IPS-NIHi7 (cell line): ENCODE results near the gene CDC42EP3.

Experiments
- DNase-seq: peaks from one replicate; pipeline ENCODE4 v3.0.0; 2012; ENCODE audit warnings: mixed read lengths; ENCODE audit errors: extremely low spot score

Gene CDC42EP3

GRCh38 chr2:37656512-37657423 lies 14.7 kb downstream of the CDC42EP3 start:
- peak; percentile 66 for DNase-seq

GRCh38 chr2:37654932-37655841 lies 16.3 kb downstream of the CDC42EP3 start:
- no peak for DNase-seq

GRCh38 chr2:37654419-37654818 lies 17.0 kb downstream of the CDC42EP3 start:
- DNase-seq: no peak

- DNase-seq: no peak
These were observed 17.6 kb downstream of the CDC42EP3 start for GRCh38 chr2:37653805-37654378.

GRCh38 chr2:37653093-37653492 lies 18.3 kb downstream of the CDC42EP3 start:
- no peak for DNase-seq

GRCh38 chr2:37652199-37652640 lies 19.2 kb downstream of the CDC42EP3 start:
- DNase-seq: no peak

GRCh38 chr2:37650548-37651093 lies 20.8 kb downstream of the CDC42EP3 start:
- no peak for DNase-seq

GRCh38 chr2:37649518-37649917 lies 21.9 kb downstream of the CDC42EP3 start:
- no peak for DNase-seq

GRCh38 chr2:37648331-37649011 lies 23.0 kb downstream of the CDC42EP3 start:
- no peak for DNase-seq

- DNase-seq: no peak
These were observed 23.5 kb downstream of the CDC42EP3 start for GRCh38 chr2:37647971-37648330.

GRCh38 chr2:37645836-37646235 lies 25.6 kb downstream of the CDC42EP3 start:
- no peak for DNase-seq

- DNase-seq: no peak
These were observed 26.1 kb downstream of the CDC42EP3 start for GRCh38 chr2:37645362-37645761.

GRCh38 chr2:37644191-37644590 lies 27.3 kb downstream of the CDC42EP3 start:
- no peak for DNase-seq

- no peak for DNase-seq
These were observed 27.7 kb downstream of the CDC42EP3 start for GRCh38 chr2:37643730-37644078.

GRCh38 chr2:37642907-37643729 lies 28.3 kb downstream of the CDC42EP3 start:
- no peak for DNase-seq

GRCh38 chr2:37641582-37642171 lies 29.8 kb downstream of the CDC42EP3 start:
- no peak for DNase-seq

- DNase-seq: no peak
These were observed 31.8 kb downstream of the CDC42EP3 start for GRCh38 chr2:37639631-37640030.

GRCh38 chr2:37638973-37639372 lies 32.5 kb downstream of the CDC42EP3 start:
- no peak for DNase-seq

- DNase-seq: no peak
These were observed 33.5 kb downstream of the CDC42EP3 start for GRCh38 chr2:37637985-37638384.
